HG03280 (cell line): ENCODE results near the gene SETD2.

Experiments used
- ATAC-seq: cut with Tn5 transposase; IDR thresholded peaks from one replicate; pipeline ENCODE4 v1.9.1; 2021; ENCODE audit warnings: mild to moderate bottlenecking, moderate library complexity; ENCODE audit not compliant: unreplicated experiment

SETD2 gene

GRCh38 chr3:46970391-46971091, 193.4 kb downstream of the SETD2 start:
- ATAC-seq = no peak

- ATAC-seq = no peak
Observed at GRCh38 chr3:46968783-46969428, 195.0 kb downstream of the SETD2 start.

GRCh38 chr3:46966811-46967210, 197.1 kb downstream of the SETD2 start:
- ATAC-seq = no peak
